ENCODE data around the gene KCNQ4.

The KCNQ4 gene

GRCh38 chr1:40782371-40782956 lies 1.1 kb upstream of the KCNQ4 start:
- H3K9me3 ChIP-seq (ENCODE audit: insufficient read depth, low read depth, low read length), result no peaks in the 10 kb centered on the region
- H3K27ac ChIP-seq (ENCODE audit: low read depth, low read length), result no peak overlapping the region
- H3K9ac ChIP-seq (ENCODE audit: low read depth, low read length), result no peak overlapping the region
- H3K27me3 ChIP-seq (ENCODE audit: insufficient read depth, low read length), result peaks cover 37% of the 10 kb centered on the region
- WGBS, result 2% methylated on average over 19 of the region's 20 CpGs
- no peaks in the 10 kb centered on the region for H3K36me3 ChIP-seq (ENCODE audit: insufficient read depth, low read length)
- peaks cover 9% of the 10 kb centered on the region for H3K4me1 ChIP-seq (ENCODE audit: insufficient read depth, low read length)
- H3K4me3 ChIP-seq (ENCODE audit: low read length), result peak overlapping the region; percentile 59

DNA sequence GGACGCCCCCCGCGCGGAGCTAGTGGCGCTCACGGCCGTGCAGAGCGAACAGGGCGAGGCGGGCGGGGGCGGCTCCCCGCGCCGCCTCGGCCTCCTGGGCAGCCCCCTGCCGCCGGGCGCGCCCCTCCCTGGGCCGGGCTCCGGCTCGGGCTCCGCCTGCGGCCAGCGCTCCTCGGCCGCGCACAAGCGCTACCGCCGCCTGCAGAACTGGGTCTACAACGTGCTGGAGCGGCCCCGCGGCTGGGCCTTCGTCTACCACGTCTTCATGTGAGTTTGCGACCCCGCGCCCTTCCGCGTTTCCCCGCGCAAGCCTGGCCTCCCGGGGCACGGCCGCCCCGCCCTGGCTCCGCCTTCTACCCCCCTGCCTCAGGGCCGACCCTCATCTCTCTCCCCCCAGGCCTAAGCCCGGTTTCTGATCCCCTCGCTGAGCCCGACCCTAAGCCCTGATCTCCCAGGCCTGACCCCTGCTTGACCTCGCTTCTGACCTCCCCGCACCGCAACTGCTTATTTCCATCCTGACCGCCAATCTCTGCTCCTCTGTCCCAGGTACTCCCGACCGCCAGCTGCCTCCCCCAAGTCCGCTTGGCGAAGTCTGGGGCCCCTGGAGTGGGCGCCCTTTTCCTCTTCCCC lies 669 bp downstream of the KCNQ4 start:
- H3K4me1 ChIP-seq (ENCODE audit: insufficient read depth, low read length), result peaks cover 9% of the 10 kb centered on the region
- WGBS, result 6% methylated on average over 63 of the region's 63 CpGs
- H3K9me3 ChIP-seq (ENCODE audit: insufficient read depth, low read depth, low read length), result no peaks in the 10 kb centered on the region
- H3K4me3 ChIP-seq (ENCODE audit: low read length), result peak overlapping the region; percentile 56
- H3K27me3 ChIP-seq (ENCODE audit: insufficient read depth, low read length), result peaks cover 37% of the 10 kb centered on the region
- H3K36me3 ChIP-seq (ENCODE audit: insufficient read depth, low read length), result no peaks in the 10 kb centered on the region
- no peak overlapping the region for H3K9ac ChIP-seq (ENCODE audit: low read depth, low read length)
- H3K27ac ChIP-seq (ENCODE audit: low read depth, low read length), result no peak overlapping the region

GRCh38 chr1:40784771-40785151 lies 1.2 kb downstream of the KCNQ4 start:
- H3K4me1 ChIP-seq (ENCODE audit: insufficient read depth, low read length), result peaks cover 9% of the 10 kb centered on the region
- peak overlapping the region; percentile 56; the same call in 1 of the 2 replicates for H3K4me3 ChIP-seq (ENCODE audit: low read length)
- no peaks in the 10 kb centered on the region for H3K36me3 ChIP-seq (ENCODE audit: insufficient read depth, low read length)
- H3K9me3 ChIP-seq (ENCODE audit: insufficient read depth, low read depth, low read length), result no peaks in the 10 kb centered on the region
- H3K27ac ChIP-seq (ENCODE audit: low read depth, low read length), result no peak overlapping the region
- peaks cover 37% of the 10 kb centered on the region for H3K27me3 ChIP-seq (ENCODE audit: insufficient read depth, low read length)
- H3K9ac ChIP-seq (ENCODE audit: low read depth, low read length), result no peak overlapping the region
- 76% methylated on average over 10 of the region's 10 CpGs for WGBS

GRCh38 chr1:40785446-40785845 lies 1.9 kb downstream of the KCNQ4 start:
- H3K27ac ChIP-seq (ENCODE audit: low read depth, low read length), result no peak overlapping the region
- H3K4me3 ChIP-seq (ENCODE audit: low read length), result no peak overlapping the region
- WGBS, result 94% methylated on average over 7 of the region's 7 CpGs
- no peak overlapping the region for H3K9ac ChIP-seq (ENCODE audit: low read depth, low read length)
- no peaks in the 10 kb centered on the region for H3K9me3 ChIP-seq (ENCODE audit: insufficient read depth, low read depth, low read length)
- peaks cover 37% of the 10 kb centered on the region for H3K27me3 ChIP-seq (ENCODE audit: insufficient read depth, low read length)
- no peaks in the 10 kb centered on the region for H3K36me3 ChIP-seq (ENCODE audit: insufficient read depth, low read length)
- H3K4me1 ChIP-seq (ENCODE audit: insufficient read depth, low read length), result peaks cover 9% of the 10 kb centered on the region

- no peaks in the 10 kb centered on the region for H3K9me3 ChIP-seq (ENCODE audit: insufficient read depth, low read depth, low read length)
- WGBS, result 91% methylated on average over 9 of the region's 9 CpGs
- peaks cover 9% of the 10 kb centered on the region for H3K4me1 ChIP-seq (ENCODE audit: insufficient read depth, low read length)
- H3K27ac ChIP-seq (ENCODE audit: low read depth, low read length), result no peak overlapping the region
- no peak overlapping the region for H3K9ac ChIP-seq (ENCODE audit: low read depth, low read length)
- H3K4me3 ChIP-seq (ENCODE audit: low read length), result no peak overlapping the region
- peaks cover 36% of the 10 kb centered on the region for H3K27me3 ChIP-seq (ENCODE audit: insufficient read depth, low read length)
- H3K36me3 ChIP-seq (ENCODE audit: insufficient read depth, low read length), result no peaks in the 10 kb centered on the region
Measured at GRCh38 chr1:40786171-40786994, 2.8 kb downstream of the KCNQ4 start.

DNA sequence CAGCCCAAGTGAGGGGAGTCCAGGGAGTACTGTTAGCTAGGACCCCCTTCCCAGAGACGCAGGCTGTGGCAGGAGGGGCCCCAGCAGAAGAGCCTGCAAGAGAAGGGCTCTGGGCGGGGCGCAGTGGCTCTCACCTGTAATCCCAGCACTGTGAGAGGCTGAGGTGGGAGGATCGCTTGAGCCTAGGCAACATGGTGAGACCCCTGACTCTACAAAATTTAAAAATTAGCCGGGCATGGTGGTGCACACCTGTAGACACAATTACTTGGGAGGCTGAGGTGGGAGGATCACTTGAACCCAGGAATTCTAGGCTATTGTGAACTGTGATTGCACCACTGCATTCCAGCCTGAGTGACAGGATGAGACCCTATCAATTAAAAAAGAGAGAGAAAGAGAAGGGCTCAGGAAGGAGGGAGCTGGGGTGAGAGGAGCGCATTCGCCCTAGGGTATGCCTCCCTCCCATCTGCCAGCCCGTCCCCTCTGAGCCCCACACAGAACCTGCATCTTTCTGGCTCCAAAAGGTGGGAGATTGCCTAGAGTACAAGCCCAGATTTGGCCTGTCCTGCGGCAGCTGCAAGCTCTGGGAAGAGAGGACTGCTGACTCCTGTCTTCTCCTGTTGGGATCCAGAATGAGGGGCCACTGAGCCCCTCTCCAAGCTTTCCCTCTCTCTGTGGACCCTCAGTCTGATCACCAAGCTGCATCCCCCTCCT lies 3.6 kb downstream of the KCNQ4 start:
- no peak overlapping the region for H3K27ac ChIP-seq (ENCODE audit: low read depth, low read length)
- H3K36me3 ChIP-seq (ENCODE audit: insufficient read depth, low read length), result no peaks in the 10 kb centered on the region
- no peak overlapping the region for H3K4me3 ChIP-seq (ENCODE audit: low read length)
- H3K9ac ChIP-seq (ENCODE audit: low read depth, low read length), result no peak overlapping the region
- no peaks in the 10 kb centered on the region for H3K9me3 ChIP-seq (ENCODE audit: insufficient read depth, low read depth, low read length)
- H3K4me1 ChIP-seq (ENCODE audit: insufficient read depth, low read length), result peaks cover 9% of the 10 kb centered on the region
- 89% methylated on average over 9 of the region's 9 CpGs for WGBS
- peaks cover 28% of the 10 kb centered on the region for H3K27me3 ChIP-seq (ENCODE audit: insufficient read depth, low read length)

GRCh38 chr1:40787737-40788560 lies 4.4 kb downstream of the KCNQ4 start:
- WGBS, result 81% methylated on average over 19 of the region's 19 CpGs
- Histone ChIP-seq H3K9me3 (ENCODE audit: insufficient read depth, low read depth, low read length) (no peaks in the 10 kb centered on the region), H3K27me3 (ENCODE audit: insufficient read depth, low read length) (peaks cover 20% of the 10 kb centered on the region), H3K27ac (ENCODE audit: low read depth, low read length) (no peak overlapping the region), H3K4me3 (ENCODE audit: low read length) (no peak overlapping the region), H3K4me1 (ENCODE audit: insufficient read depth, low read length) (peaks cover 7% of the 10 kb centered on the region), H3K36me3 (ENCODE audit: insufficient read depth, low read length) (no peaks in the 10 kb centered on the region), H3K9ac (ENCODE audit: low read depth, low read length) (no peak overlapping the region)

- H3K4me1 ChIP-seq (ENCODE audit: insufficient read depth, low read length), result peaks cover 4% of the 10 kb centered on the region; the same call in 1 of the 2 replicates
- no peak overlapping the region for H3K9ac ChIP-seq (ENCODE audit: low read depth, low read length)
- H3K27me3 ChIP-seq (ENCODE audit: insufficient read depth, low read length), result peaks cover 14% of the 10 kb centered on the region
- no peaks in the 10 kb centered on the region for H3K9me3 ChIP-seq (ENCODE audit: insufficient read depth, low read depth, low read length)
- 94% methylated on average over 17 of the region's 17 CpGs for whole genome bisulfite sequencing
- H3K36me3 ChIP-seq (ENCODE audit: insufficient read depth, low read length), result no peaks in the 10 kb centered on the region
- no peak overlapping the region for H3K4me3 ChIP-seq (ENCODE audit: low read length)
- H3K27ac ChIP-seq (ENCODE audit: low read depth, low read length), result no peak overlapping the region
Measured at GRCh38 chr1:40788561-40789341, 5.2 kb downstream of the KCNQ4 start.

GRCh38 chr1:40789342-40789598 lies 5.7 kb downstream of the KCNQ4 start:
- Histone ChIP-seq H3K4me3 (ENCODE audit: low read length) (no peak overlapping the region), H3K9ac (ENCODE audit: low read depth, low read length) (no peak overlapping the region), H3K27ac (ENCODE audit: low read depth, low read length) (no peak overlapping the region), H3K4me1 (ENCODE audit: insufficient read depth, low read length) (peaks cover 4% of the 10 kb centered on the region; the same call in 1 of the 2 replicates), H3K9me3 (ENCODE audit: insufficient read depth, low read depth, low read length) (no peaks in the 10 kb centered on the region), H3K36me3 (ENCODE audit: insufficient read depth, low read length) (no peaks in the 10 kb centered on the region), H3K27me3 (ENCODE audit: insufficient read depth, low read length) (peaks cover 12% of the 10 kb centered on the region)
- WGBS, result 86% methylated on average over 2 of the region's 2 CpGs

All from HUES64 (cell line).